Fibroblast of lung (primary cell): ENCODE data around the gene GAB1.

Source experiments
- EZH2 ChIP-seq: IDR thresholded peaks from 2 replicates; pipeline ENCODE4 v1.5.1; 2012; ENCODE audit warnings: low read length, control low read depth, mild to moderate bottlenecking; ENCODE audit errors: missing control alignments
- TF ChIP-seq, protein P1 (sequence below), 2 donors: IDR thresholded peaks in 1 of 2; conservative IDR thresholded peaks in 1 of 2; 1 replicate in 1 of 2; 2 replicates in 1 of 2; pipeline ENCODE4 v1.5.1; 2011 to 2012; ENCODE audit warnings: low read length in 2 of 2, control low read depth in 1 of 2, inconsistent platforms in 1 of 2, low read depth in 1 of 2, mild to moderate bottlenecking in 1 of 2

DNA sequence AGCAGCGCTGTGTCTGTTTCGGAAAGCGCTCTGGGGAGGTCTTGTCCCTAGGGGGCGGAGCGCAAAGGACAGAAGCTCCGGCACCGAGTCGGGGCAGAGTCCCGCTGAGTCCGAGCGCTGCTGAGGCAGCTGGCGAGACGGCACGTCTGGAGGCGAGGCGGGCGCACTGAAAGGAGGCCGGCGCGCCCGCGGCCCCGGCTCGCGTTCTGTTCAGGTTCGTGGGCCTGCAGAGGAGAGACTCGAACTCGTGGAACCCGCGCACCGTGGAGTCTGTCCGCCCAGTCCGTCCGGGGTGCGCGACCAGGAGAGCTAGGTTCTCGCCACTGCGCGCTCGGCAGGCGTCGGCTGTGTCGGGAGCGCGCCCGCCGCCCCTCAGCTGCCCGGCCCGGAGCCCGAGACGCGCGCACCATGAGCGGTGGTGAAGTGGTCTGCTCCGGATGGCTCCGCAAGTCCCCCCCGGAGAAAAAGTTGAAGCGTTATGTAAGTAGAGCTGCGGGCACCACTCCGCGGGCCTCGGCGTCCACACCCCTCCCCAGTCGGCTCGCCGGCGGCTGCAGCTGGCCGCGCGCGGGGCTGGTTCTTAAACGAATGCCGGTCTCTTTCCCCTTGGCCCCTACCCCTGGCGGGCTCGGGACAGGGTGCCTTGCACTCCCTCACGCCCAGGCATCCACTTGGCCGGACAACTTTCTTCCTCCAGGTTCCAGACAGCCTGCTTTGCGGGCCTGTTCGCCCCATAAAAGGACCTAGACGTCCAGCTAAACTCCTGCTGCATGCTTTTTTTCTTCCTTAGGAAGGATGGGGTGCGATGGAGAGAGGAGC, at the start of gene GAB1:
- no peak for TF ChIP-seq EZH2
- TF ChIP-seq, protein P1, sequence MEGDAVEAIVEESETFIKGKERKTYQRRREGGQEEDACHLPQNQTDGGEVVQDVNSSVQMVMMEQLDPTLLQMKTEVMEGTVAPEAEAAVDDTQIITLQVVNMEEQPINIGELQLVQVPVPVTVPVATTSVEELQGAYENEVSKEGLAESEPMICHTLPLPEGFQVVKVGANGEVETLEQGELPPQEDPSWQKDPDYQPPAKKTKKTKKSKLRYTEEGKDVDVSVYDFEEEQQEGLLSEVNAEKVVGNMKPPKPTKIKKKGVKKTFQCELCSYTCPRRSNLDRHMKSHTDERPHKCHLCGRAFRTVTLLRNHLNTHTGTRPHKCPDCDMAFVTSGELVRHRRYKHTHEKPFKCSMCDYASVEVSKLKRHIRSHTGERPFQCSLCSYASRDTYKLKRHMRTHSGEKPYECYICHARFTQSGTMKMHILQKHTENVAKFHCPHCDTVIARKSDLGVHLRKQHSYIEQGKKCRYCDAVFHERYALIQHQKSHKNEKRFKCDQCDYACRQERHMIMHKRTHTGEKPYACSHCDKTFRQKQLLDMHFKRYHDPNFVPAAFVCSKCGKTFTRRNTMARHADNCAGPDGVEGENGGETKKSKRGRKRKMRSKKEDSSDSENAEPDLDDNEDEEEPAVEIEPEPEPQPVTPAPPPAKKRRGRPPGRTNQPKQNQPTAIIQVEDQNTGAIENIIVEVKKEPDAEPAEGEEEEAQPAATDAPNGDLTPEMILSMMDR (conservative IDR thresholded peaks at IDR 0.05 in 1 of 2, IDR thresholded peaks at IDR 0.05 in 1 of 2; ENCODE audit: low read depth in 1 of 2, low read length in 2 of 2), result peak in 1 of 2 donors; percentile 19
